TTC549 (cell line): ENCODE measurements around the gene SLC38A6.

Experiments
- FAIRE-seq: peaks from 2 replicates; lab custom pipeline; 2012; peaks lifted over from hg19 to GRCh38; lab: Jason Lieb, UNC

Gene SLC38A6

DNA sequence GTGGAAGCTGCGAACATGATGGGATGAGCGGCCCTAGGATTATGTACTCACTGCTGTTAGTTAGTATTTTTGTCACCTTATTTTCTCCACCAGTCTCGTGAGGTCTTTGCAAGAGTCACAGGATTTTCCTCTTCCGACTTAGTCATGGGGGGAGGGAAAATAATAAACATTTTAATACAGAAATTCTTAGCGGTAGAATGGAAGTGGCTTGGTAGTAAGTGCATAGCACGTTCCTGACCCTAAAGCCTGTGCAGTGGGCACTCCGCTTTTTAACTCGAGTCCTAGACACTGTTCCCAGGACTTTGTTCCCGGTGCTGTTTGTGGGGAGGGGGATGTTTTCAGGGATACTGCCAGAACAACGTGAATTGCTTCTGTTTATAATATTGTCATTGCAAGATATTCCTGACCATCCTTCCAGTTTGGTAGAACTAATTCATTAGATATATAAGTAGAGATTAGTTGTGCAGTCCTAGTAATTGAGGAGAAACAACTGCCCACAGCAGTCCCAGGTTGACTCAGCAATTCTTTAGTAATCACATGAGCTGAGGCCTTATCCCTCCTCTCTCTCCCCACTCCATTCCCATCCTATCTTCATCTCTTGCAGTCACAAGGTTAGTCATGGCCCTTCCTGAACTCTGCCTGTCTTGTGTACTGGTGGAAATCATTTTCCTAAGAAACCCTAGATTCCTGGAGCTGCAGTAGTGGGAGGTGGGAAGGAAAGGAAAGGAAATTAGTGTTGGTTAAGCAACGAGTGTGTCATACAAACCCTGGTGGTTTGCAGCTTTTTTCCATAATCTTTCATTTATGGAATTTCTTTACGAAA is 799 bp downstream of the SLC38A6 start:
- FAIRE-seq = no peak

- no peak for FAIRE-seq
Measured at GRCh38 chr14:60984196-60984595, 3.2 kb downstream of the SLC38A6 start.

GRCh38 chr14:60986500-60986899 is 5.5 kb downstream of the SLC38A6 start:
- no peak for FAIRE-seq

DNA sequence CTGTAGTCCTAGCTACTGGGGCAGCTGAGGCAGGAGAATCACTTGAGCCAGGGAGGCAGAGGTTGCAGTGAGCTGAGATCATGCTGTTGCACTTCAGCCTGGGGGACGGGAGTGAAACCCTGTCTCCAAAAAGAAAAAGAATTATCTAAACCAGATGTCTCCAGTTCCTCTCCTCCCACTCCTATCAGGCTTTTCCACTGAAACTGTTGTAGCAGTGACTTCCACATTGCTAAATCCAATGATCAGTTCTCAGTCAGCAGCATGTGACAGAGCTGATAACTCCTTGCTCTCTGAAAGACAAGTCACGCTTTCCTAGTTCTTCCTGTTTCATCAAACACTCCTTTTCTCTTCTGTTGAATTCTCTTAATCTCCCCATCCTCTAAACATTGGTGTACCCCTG is 8.6 kb downstream of the SLC38A6 start:
- no peak for FAIRE-seq

- FAIRE-seq = no peak
Measured at GRCh38 chr14:60998617-60999016, 17.6 kb downstream of the SLC38A6 start.

DNA sequence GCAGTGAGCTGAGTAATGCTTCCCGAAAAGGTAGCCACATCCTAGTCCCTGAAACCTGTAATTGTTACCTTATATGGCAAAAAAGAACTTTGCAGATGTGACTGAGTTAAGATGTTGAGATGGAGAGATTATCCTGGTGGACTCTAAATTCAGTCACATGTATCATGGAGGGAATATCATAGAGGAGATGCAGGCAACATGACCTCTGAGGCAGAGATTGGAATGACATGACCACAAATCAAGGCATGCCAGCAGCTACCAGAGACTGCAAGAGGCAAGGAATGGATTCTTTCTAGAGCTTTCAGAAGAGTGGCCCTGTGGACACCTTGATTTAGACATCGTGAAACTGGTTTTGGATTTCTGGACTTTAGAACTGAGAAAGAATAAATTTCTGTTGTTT is 18.5 kb downstream of the SLC38A6 start:
- no peak for FAIRE-seq

GRCh38 chr14:61003571-61003970 is 22.5 kb downstream of the SLC38A6 start:
- FAIRE-seq = no peak

- no peak for FAIRE-seq
Measured at GRCh38 chr14:61019537-61019936, 38.5 kb downstream of the SLC38A6 start.

DNA sequence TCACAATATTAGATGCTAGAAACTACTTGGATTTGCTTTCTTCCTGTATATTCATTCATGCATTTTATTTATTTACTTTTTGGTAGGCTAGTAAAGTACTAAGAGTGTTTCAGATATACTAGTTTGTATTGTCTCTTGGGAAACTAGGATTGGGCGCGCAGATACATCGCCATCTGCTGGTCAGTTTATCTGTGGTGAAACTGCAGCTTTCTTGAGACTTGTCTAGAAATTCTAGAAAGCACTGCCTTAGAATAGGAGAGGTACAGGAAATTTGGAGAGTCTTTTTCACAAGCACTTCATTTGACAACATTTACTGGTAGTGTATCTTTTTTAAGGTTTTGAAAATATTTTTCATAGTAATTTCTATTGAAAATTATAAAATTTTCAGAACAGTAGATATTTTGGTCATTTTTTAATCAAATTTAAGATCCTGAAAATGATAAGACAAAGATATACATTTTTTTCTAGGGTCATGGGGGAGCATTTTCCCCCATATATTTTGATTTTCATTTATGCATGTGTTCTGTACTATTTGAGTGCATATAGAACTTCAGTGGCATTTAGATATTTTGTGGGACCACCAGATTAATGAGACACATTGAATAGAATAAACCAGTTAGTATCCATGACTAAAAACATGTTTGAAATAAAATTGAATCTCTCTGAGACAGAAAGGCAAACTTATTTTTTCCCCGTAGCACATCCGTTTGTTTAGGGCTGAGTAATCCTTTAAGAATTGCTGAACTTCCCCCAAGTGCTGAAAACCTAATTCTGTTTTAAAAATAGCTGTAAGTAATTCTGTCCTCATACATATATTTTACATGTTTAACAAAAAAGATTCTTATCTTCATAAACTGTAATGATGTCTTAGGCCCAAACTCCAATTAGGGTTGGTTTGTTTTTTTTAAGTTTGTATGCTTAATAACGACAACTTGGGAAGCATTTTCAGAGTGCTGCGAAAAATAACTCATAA is 44.5 kb downstream of the SLC38A6 start:
- peak; percentile 93 for FAIRE-seq

GRCh38 chr14:61026526-61026925 is 45.5 kb downstream of the SLC38A6 start:
- FAIRE-seq = no peak

- no peak for FAIRE-seq
Measured at GRCh38 chr14:61031026-61031425, 50.0 kb downstream of the SLC38A6 start.

DNA sequence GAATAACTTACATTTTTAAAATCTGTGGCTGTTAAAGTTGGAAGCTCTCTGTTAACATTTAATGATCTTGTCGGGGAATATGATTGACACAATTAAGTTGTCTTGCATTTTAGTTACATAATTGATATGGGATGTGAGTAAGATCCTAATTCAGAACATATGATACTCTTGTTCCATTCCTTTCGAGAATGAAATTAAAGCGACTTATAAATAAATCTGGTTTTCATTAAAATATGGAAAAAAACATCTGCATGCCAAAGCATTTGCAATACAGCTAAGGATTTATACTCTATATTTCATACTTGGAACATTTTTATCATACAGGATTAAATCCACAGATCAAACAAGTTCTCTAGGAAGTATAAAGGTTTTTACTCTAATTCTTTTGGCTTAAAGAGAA is 52.0 kb downstream of the SLC38A6 start:
- FAIRE-seq = no peak

- no peak for FAIRE-seq
Measured at GRCh38 chr14:61033855-61034254, 52.8 kb downstream of the SLC38A6 start.

DNA sequence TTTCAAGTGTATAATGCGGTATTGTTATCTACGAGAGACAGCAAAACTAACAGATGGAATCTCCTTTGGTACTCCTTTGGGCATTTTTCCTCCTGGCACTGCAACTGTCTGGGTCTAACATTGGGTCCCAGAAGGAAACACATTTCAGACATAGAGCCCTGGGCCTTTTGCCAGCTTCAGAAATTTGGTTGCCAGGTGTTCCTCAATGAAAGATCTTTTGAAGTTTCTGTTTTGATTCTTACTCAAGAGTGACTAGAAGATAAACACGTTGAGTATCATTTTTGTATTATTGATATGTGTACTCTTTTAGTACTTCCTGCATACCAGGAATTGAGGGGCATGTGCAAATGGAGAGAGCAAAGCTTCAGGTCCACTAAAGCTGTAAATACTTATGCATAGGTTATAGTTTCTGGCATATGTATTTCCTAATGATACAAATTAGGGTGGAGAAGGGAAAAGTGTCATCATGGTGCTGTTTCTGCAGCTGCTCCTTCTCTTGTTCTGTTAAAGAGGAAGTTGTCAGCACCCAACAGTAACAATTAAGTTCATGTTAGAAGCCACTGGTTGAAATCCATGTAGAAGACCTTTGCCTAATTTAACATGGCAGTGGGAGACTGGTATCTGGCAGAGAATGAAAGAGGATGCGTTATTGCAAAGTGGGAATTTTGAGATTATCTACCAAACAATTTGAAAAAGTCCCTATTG is 53.5 kb downstream of the SLC38A6 start:
- FAIRE-seq = no peak

DNA sequence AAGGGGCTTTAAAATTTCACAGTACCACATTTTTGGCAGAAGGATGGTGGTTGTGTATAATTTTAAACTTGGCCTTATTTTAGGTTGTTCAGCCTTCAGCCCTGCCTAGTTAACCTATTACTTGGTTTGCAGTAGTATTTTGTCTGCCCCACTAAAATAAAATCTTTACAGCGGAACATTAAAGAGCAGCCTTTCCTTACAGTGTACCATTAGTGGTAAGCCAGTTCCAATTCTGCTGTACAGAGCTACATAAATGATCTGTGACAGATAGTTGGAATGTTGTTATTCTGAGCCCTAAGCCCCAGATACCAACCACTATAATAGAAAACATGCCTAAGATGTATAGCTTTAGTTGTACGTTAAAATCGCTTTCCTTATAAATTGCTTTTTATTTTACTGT is 56.2 kb downstream of the SLC38A6 start:
- no peak for FAIRE-seq

DNA sequence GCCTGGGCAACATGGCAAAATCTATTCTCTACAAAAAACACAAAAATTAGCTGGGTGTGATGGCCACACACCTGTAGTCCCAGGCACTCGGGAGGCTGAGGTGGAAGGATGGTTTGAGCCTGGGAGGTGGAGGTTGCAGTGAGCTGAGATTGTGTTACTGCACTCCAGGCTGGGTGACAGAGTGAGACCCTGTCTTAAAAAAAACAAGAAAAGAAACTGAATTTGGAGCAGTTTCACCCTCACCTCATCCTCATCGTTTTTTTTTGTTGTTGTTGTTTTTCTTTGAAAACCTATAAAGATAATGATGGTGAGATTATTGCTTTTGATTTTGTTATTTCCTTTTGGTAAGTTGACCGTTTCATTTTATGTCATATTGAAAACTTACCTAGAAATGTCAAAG is 60.7 kb downstream of the SLC38A6 start:
- FAIRE-seq = no peak

DNA sequence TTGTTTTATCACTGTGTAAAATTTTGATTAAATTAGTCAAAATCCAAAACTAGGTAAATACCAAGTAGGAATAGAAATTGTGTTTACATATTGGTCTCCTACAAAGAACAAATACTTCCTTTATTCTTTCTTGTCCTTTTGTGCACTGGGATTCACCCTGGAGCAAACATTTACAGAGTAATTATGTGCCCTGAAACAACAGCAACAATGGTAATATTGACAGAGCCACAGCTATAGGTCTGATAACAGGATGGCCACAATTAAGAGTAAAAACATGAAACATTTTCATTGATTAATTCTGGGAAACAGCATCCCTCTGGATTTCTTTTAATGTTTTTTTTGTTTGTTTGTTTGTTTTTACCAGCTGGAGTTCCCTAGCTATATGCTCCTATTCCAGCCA is 61.2 kb downstream of the SLC38A6 start:
- no peak for FAIRE-seq

DNA sequence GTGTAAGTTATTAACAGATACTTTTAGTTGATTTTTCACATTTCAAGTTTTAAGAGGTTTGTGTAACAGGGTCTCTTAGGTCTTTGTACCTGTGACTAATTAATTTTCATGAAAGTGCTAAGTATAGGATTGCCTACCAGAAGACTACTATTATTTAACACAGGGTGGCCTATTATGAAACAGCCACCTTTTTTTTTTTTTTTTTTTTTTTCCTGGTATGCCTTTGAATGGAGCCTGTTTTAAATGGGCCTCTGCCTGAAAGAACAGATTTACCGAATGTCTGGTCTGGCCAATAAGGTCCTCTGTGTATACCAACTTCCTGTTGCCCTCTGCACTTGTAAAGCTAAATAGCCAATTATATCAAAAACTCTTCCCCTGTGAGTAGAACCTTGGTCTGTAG is 62.5 kb downstream of the SLC38A6 start:
- no peak for FAIRE-seq

DNA sequence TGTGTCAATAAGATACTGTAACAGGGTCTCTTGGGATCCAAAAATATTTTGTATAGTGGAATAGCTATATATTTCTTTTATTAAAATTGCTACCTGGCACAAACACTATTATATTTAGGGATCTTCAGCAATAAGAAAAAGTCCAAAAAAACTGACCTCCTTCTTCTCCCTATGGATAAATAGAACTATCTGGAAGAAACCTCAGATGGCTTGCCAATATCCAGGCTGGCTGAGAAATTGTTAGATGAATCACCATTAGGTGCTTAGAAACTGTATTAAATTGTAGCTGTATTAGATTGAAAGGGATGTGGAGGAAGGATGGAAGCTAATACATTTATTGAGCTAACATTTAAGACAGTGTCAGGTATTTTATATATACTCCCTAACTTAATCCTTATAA is 66.0 kb downstream of the SLC38A6 start:
- FAIRE-seq = no peak

DNA sequence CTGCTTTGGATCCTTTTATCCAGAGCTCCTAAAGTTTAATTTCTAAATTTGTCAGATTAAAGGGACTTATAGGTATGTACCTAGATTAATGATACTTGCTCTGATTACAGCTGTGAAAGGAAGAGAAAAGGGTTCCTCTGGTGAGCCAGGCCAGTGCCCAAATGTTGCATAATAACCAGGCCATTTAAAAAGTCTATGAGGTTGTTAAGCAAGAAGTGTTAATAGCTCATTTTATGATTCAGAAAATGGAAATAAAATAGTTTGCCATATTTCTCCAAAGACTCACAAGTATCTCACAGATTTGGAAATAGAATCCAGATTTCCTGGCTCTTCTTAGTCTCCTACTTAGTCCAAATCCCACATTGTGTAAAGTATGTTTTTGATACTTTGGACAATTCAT is 67.6 kb downstream of the SLC38A6 start:
- FAIRE-seq = no peak

DNA sequence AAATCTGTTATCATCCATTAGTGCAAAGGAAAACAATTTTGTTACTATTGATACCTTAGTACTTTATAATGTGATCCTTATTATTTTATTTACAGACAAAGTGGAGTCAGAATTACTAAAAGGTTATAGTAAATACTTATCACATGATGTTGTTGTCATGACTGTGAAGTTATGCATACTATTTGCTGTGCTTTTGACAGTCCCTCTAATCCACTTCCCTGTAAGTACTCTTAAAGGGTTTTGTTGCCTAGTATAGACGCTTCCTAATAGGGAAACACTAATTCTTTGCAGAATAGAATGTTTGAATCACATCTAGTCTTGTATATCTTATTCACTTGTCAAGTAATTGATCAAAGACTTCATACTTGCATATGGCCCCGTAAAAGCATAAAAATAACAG is 69.4 kb downstream of the SLC38A6 start:
- no peak for FAIRE-seq

- FAIRE-seq = no peak
Measured at GRCh38 chr14:61051051-61051450, 70.0 kb downstream of the SLC38A6 start.

GRCh38 chr14:61051621-61052020 is 70.6 kb downstream of the SLC38A6 start:
- no peak for FAIRE-seq
